ENCODE data around the gene MICU1. TPM values are rescaled to one million over a fixed set of nuclear protein-coding genes. Genes with fewer than 3 reads are reported as not detected.
A peak's percentile ranks its signal among the peaks of the same experiment; 100 is the strongest.

MICU1 gene
- total and polyA plus RNA-seq, 2 of the 13 experiments (the other 11 are each of a cell fraction or from before 2014, with no cell fraction given): 32.5 to 56.1 TPM

DNA sequence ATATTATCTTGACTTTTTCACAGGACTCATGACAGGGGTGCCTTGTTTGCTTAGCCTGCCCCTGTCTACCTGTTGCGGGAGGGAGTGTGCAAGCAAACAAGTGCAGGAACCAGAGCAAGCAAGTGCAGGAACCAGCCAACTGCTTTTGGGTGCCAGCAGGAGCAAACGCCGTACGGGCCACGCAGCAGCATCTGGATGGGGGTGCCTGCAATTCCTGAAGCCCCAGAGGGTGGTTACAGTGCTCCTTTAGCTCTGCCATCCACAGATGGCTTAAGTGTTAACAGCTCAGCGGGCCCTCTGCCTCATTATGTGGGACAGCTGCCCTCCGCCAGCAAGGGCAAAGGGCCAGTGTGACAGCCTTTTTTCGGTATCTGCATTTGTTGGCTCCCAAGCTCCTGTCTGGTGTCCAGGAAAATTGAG lies 83.5 kb downstream of the MICU1 start (continued):
- TF ChIP-seq MBD4 (IDR thresholded peaks at IDR 0.05; ENCODE audit: borderline replicate concordance, low read length) (no peak), AGO2 (optimal IDR thresholded peaks at IDR 0.05; ENCODE audit: low read depth, low read length) (no peak), ZNF510 (CRISPR knock-in tag; IDR thresholded peaks at IDR 0.05; ENCODE audit: low read depth) (no peak), ETV5 (CRISPR knock-in tag; IDR thresholded peaks at IDR 0.05; ENCODE audit: borderline replicate concordance) (no peak), ZNF607 (CRISPR knock-in tag; IDR thresholded peaks at IDR 0.05; ENCODE audit: borderline replicate concordance) (no peak), NFRKB (IDR thresholded peaks at IDR 0.05) (no peak), FUBP1 (CRISPR knock-in tag; IDR thresholded peaks at IDR 0.05; ENCODE audit: borderline replicate concordance) (no peak), ZFP91 (CRISPR knock-in tag; IDR thresholded peaks at IDR 0.05; ENCODE audit: borderline replicate concordance) (peak; percentile 35; the same call in 1 of the 2 replicates), KLF15 (CRISPR knock-in tag; IDR thresholded peaks at IDR 0.05; ENCODE audit: borderline replicate concordance) (no peak), ZBTB21 (CRISPR knock-in tag; IDR thresholded peaks at IDR 0.05) (no peak), ZNF331 (CRISPR knock-in tag; IDR thresholded peaks at IDR 0.05) (peak; percentile 47; the same call in 1 of the 2 replicates), HDAC1 (CRISPR knock-in tag; IDR thresholded peaks at IDR 0.05) (no peak), TBX2 (CRISPR knock-in tag; IDR thresholded peaks at IDR 0.05; ENCODE audit: borderline replicate concordance) (no peak), KIAA2018 (CRISPR knock-in tag; IDR thresholded peaks at IDR 0.05; ENCODE audit: borderline replicate concordance) (no peak), TGIF2 (CRISPR knock-in tag; IDR thresholded peaks at IDR 0.05) (no peak), PHF21A (CRISPR knock-in tag; IDR thresholded peaks at IDR 0.05) (0 out of 2 replicates have a peak, but pooled peaks have one; percentile 28)
- TF ChIP-seq, protein P1, sequence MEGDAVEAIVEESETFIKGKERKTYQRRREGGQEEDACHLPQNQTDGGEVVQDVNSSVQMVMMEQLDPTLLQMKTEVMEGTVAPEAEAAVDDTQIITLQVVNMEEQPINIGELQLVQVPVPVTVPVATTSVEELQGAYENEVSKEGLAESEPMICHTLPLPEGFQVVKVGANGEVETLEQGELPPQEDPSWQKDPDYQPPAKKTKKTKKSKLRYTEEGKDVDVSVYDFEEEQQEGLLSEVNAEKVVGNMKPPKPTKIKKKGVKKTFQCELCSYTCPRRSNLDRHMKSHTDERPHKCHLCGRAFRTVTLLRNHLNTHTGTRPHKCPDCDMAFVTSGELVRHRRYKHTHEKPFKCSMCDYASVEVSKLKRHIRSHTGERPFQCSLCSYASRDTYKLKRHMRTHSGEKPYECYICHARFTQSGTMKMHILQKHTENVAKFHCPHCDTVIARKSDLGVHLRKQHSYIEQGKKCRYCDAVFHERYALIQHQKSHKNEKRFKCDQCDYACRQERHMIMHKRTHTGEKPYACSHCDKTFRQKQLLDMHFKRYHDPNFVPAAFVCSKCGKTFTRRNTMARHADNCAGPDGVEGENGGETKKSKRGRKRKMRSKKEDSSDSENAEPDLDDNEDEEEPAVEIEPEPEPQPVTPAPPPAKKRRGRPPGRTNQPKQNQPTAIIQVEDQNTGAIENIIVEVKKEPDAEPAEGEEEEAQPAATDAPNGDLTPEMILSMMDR (CRISPR knock-in tag; IDR thresholded peaks at IDR 0.05): no peak

All from HepG2 (cell line).